ENCODE results near the gene ZNRF3. TPM values are rescaled to one million over a fixed set of nuclear protein-coding genes. Genes with fewer than 3 reads are reported as not detected.

ZNRF3 gene
- total RNA-seq, 3 donors from 2014 or later: 5.5 to 10.6 (median 5.8) TPM

GRCh38 chr22:29103121-29103520 lies 219.7 kb downstream of the ZNRF3 start:
- Histone ChIP-seq H3K4me1 (ENCODE audit: low read depth) (no peaks in the 10 kb centered on the region), H3K4me3 (no peak overlapping the region), H3K9me3 (no peaks in the 10 kb centered on the region), H3K36me3 (ENCODE audit: low read depth) (no peaks in the 10 kb centered on the region)
- no peak for DNase-seq
- no peak for TF ChIP-seq CTCF (IDR thresholded peaks at IDR 0.05)
- ATAC-seq: no peak
- intact Hi-C loops (cut with DNase I, micrococcal nuclease): no loop called here

- ATAC-seq (no peak), DNase-seq (no peak)
- Histone ChIP-seq H3K9me3 (no peaks in the 10 kb centered on the region), H3K4me3 (no peak overlapping the region), H3K4me1 (ENCODE audit: low read depth) (no peaks in the 10 kb centered on the region), H3K36me3 (ENCODE audit: low read depth) (no peaks in the 10 kb centered on the region)
- no peak for TF ChIP-seq CTCF (IDR thresholded peaks at IDR 0.05)
- intact Hi-C loops (cut with DNase I, micrococcal nuclease): no loop called here
Observed at GRCh38 chr22:29105468-29105867, 222.1 kb downstream of the ZNRF3 start.

GRCh38 chr22:29106839-29107238 lies 223.5 kb downstream of the ZNRF3 start:
- Histone ChIP-seq H3K4me3 (no peak overlapping the region), H3K36me3 (ENCODE audit: low read depth) (no peaks in the 10 kb centered on the region), H3K4me1 (ENCODE audit: low read depth) (no peaks in the 10 kb centered on the region), H3K9me3 (no peaks in the 10 kb centered on the region)
- no peak for TF ChIP-seq CTCF (IDR thresholded peaks at IDR 0.05)
- DNase-seq (no peak), ATAC-seq (no peak)
- intact Hi-C loops (cut with DNase I, micrococcal nuclease): no loop called here

Other genes with a start within 250 kb of the ZNRF3 start
- gene TTC28, start 203.7 kb upstream of the ZNRF3 start, total RNA-seq: 10 to 100 TPM in 2 of 3 donors, 1 to 10 TPM in 1; 9.6 to 32.3 (median 13.2) TPM
- 10 to 100 TPM; 15.8 to 21.1 (median 19.5) TPM for gene CHEK2, start 141.8 kb upstream of the ZNRF3 start, total RNA-seq
- 10 to 100 TPM; 11.6 to 15.5 (median 13.4) TPM for gene HSCB, start 141.5 kb upstream of the ZNRF3 start, total RNA-seq
- gene CCDC117, start 110.9 kb upstream of the ZNRF3 start, total RNA-seq: 10 to 100 TPM; 14.4 to 26.6 (median 17.1) TPM
- 100 to 1,000 TPM; 116 to 238 (median 132) TPM for gene XBP1, start 83.0 kb upstream of the ZNRF3 start, total RNA-seq
- under 1 TPM in 1 of 3 donors, not detected in 2; 0.41 TPM for gene C22orf31, start 178.3 kb downstream of the ZNRF3 start, total RNA-seq
- 10 to 100 TPM; 18.3 to 35.1 (median 28.6) TPM for gene KREMEN1, start 189.5 kb downstream of the ZNRF3 start, total RNA-seq

Data from mucosa of descending colon (tissue), 3 donors.